HepG2 (cell line): ENCODE data around the gene MSRB3. TPM values are rescaled to one million over a fixed set of nuclear protein-coding genes. Genes with fewer than 3 reads are reported as not detected.
A peak's percentile ranks its signal among the peaks of the same experiment; 100 is the strongest.

ENCODE experiments used
- ATAC-seq: fragments of 200-7000 bp; cut with Tn5 transposase; 3 replicates; pipeline ENCODE4 v1.9.1; 2020; ENCODE audit warnings: mild to moderate bottlenecking, moderate library complexity
- BruUV-seq: library from RNA; stranded (reverse); fragments of 400-500 nt; replicated peaks from 2 replicates; lab custom pipeline; 2021; lab: Mats Ljungman, UMichigan
- CTCF ChIA-PET: fragments of 300-600 bp; formaldehyde crosslinking; extraction: SDS; loops from one replicate; lab custom pipeline; 2021; ENCODE audit warnings: low total read pairs, inconsistent platforms, low intra/inter-chr PET ratio; lab: Yijun Ruan, JAX
- POLR2A ChIA-PET: fragments of 350-600 bp; sonication (Branson Sonifier 250); formaldehyde crosslinking; loops from one replicate; lab custom pipeline; 2020; ENCODE audit warnings: antibody characterized with exemption, inconsistent platforms; lab: Yijun Ruan, JAX
- DNase-seq: peaks from one replicate; pipeline ENCODE4 v3.0.0-alpha.2; 2015; ENCODE audit warnings: low spot score
- FAIRE-seq: peaks from 3 replicates; lab custom pipeline; 2011; peaks lifted over from hg19 to GRCh38; lab: Jason Lieb, UNC
- H2AFZ ChIP-seq: one replicate; pipeline ENCODE4 v1.6.1; 2011; ENCODE audit warnings: low read length, inconsistent platforms
- H3K27ac ChIP-seq: fragments of 300-600 bp; 3 replicates; pipeline ENCODE4 v1.8.0; 2011; ENCODE audit warnings: mixed run types, mild to moderate bottlenecking, mixed read lengths, low read length, inconsistent platforms; ENCODE audit not compliant: insufficient read depth; ENCODE audit errors: extremely low read length
- H3K27me3 ChIP-seq, 2 experiments: fragments of 200-600 bp in 1 of 2; 2 replicates in 1 of 2; 3 replicates in 1 of 2; pipeline versions ENCODE4 v1.6.0 to v1.8.0; 2011; ENCODE audit warnings: low read length in 2 of 2, mild to moderate bottlenecking in 2 of 2, moderate library complexity in 2 of 2, inconsistent platforms in 1 of 2; ENCODE audit not compliant: insufficient read depth in 2 of 2, control insufficient read depth in 1 of 2
- H3K36me3 ChIP-seq, 2 experiments: fragments of 200-600 bp in 1 of 2; replicated peaks in 1 of 2; 2 replicates in 1 of 2; 3 replicates in 1 of 2; pipeline versions ENCODE4 v1.5.1 to v1.8.0; 2011; ENCODE audit warnings: low read length in 2 of 2, inconsistent platforms in 1 of 2; ENCODE audit not compliant: insufficient read depth in 2 of 2, control insufficient read depth in 1 of 2
- H3K4me1 ChIP-seq: 2 replicates; pipeline ENCODE4 v1.5.1; 2012; ENCODE audit warnings: low read length, inconsistent platforms; ENCODE audit not compliant: insufficient read depth
- H3K4me2 ChIP-seq: 2 replicates; pipeline ENCODE4 v1.6.0; 2011; ENCODE audit warnings: low read depth, low read length, inconsistent platforms
- H3K4me3 ChIP-seq, 3 experiments: fragments of 200-600 bp in 1 of 3; sonication (generic), shearing (Covaris generic) in 1 of 3; replicated peaks in 1 of 3; 2 replicates each; pipeline ENCODE4 v1.5.1; 2011 to 2016; ENCODE audit warnings: low read length in 3 of 3, inconsistent platforms in 2 of 3, low read depth in 2 of 3, mild to moderate bottlenecking in 2 of 3, control low read depth in 1 of 3, mixed read lengths in 1 of 3; ENCODE audit not compliant: insufficient read depth in 1 of 3
- H3K79me2 ChIP-seq: one replicate; pipeline ENCODE4 v1.6.1; 2011; ENCODE audit warnings: low read length, inconsistent platforms; ENCODE audit not compliant: insufficient read depth
- H3K9ac ChIP-seq: 2 replicates; pipeline ENCODE4 v1.6.0; 2011; ENCODE audit warnings: mild to moderate bottlenecking, low read depth, low read length, inconsistent platforms; ENCODE audit not compliant: insufficient read depth
- H3K9me3 ChIP-seq: 2 replicates; pipeline ENCODE4 v1.5.1; 2012; ENCODE audit warnings: mild to moderate bottlenecking, low read length
- H4K20me1 ChIP-seq: 2 replicates; pipeline ENCODE4 v1.6.0; 2011; ENCODE audit warnings: inconsistent platforms, mild to moderate bottlenecking, low read length, moderate library complexity; ENCODE audit not compliant: insufficient read depth
- ATF7 ChIP-seq, 2 experiments: fragments of 450-650 bp in 1 of 2; sonication (generic) in 1 of 2; formaldehyde crosslinking in 1 of 2; IDR thresholded peaks; 2 replicates each; pipeline versions ENCODE4 v1.4.0 to v1.6.1; 2016 to 2020; ENCODE audit warnings: antibody characterized with exemption in 1 of 2, mild to moderate bottlenecking in 1 of 2, missing genetic modification reagents in 1 of 2
- CREB1 ChIP-seq, 2 experiments: fragments of 450-650 bp in 1 of 2; IDR thresholded peaks; 2 replicates each; pipeline ENCODE4 v1.6.1; 2016 to 2017; ENCODE audit warnings: control low read depth in 1 of 2, mild to moderate bottlenecking in 1 of 2, missing compliant biosample characterization in 1 of 2, missing genetic modification characterization in 1 of 2
- ZBTB1 ChIP-seq: sonication (generic); formaldehyde crosslinking; IDR thresholded peaks from 2 replicates; pipeline ENCODE4 v1.4.0; 2020; ENCODE audit warnings: missing genetic modification reagents, borderline replicate concordance
- ZNF468 ChIP-seq: sonication (generic); formaldehyde crosslinking; IDR thresholded peaks from 2 replicates; pipeline ENCODE4 v1.8.0; 2022; ENCODE audit warnings: mild to moderate bottlenecking, moderate library complexity, missing genetic modification reagents
- ZNF556 ChIP-seq: sonication (generic); formaldehyde crosslinking; IDR thresholded peaks from 2 replicates; pipeline ENCODE4 v1.4.0; 2020; ENCODE audit warnings: mild to moderate bottlenecking, missing genetic modification reagents, borderline replicate concordance
- WGBS: methylation state at CpG from one replicate; pipeline ENCODE4 v1.1.6; 2017; ENCODE audit warnings: low lambda C conversion rate; 5-methylcytosine and 5-hydroxymethylcytosine counted together
- in situ Hi-C: cut with HindIII; loops from 2 replicates; pipeline ENCODE4 v1.10.0; 2017; ENCODE audit warnings: low pct_unique_long_range_greater_than_20kb; ENCODE audit not compliant: extremely low pct_ligation_motif_present
- intact Hi-C: fragments of 100-400 bp; cut with micrococcal nuclease; formaldehyde crosslinking; loops from one replicate; pipeline ENCODE4 v1.10.0; 2022; ENCODE audit not compliant: unreplicated experiment
- polyA plus RNA-seq, 8 experiments: library from polyadenylated mRNA; depleted of rRNA in 3 of 8; stranded (reverse) in 7 of 8; unstranded in 1 of 8; fragments of >200 nt; fragmentation: Illumina TruSeq in 4 of 8; extraction: Trizol in 4 of 8; gene quantifications; 2 replicates each; pipeline versions ENCODE4 v1.2.1 to v1.2.3, GENCODE V29; 2011 to 2016; ENCODE audit warnings: low read depth in 4 of 8, missing spikeins in 1 of 8, mixed read lengths in 1 of 8; ENCODE audit not compliant: insufficient read depth in 1 of 8
- total RNA-seq, 5 experiments: library from RNA; depleted of rRNA; stranded (reverse); fragments of >200 nt; fragmentation: Illumina TruSeq; extraction: Trizol; gene quantifications; 2 replicates each; pipeline ENCODE4 v1.2.3, GENCODE V29; 2016; ENCODE audit warnings: low read depth in 1 of 5
- TF ChIP-seq, protein P1 (sequence below): IDR thresholded peaks from 2 replicates; pipeline ENCODE4 v1.6.1; 2016; ENCODE audit warnings: mild to moderate bottlenecking

Gene MSRB3
- total and polyA plus RNA-seq, 2 of the 13 experiments (the other 11 are each of a cell fraction or from before 2014, with no cell fraction given): 1.5 to 1.9 TPM

DNA sequence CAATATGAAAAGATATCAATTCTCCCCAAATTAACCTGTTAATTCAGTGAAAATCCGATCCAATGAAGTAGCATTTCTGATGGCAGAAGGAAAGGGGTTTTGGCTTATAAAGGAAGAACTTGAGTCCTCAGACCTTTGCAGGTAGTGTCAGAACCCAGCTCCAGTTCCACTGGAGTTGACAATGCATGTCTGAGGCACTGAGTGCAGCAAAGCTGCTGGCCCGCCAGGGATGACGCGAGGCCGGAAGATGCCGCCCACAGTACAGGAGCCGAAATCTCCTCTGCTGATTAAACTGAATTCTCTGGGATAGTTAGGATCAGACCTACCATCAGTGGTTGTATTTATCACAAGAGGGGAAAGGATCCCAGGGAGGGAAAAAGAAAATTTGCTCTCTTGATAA lies 220.7 kb downstream of the MSRB3 start:
- Histone ChIP-seq H3K9ac (no peak overlapping the region), H2AFZ (no peak overlapping the region), H4K20me1 (no peaks in the 10 kb centered on the region), H3K4me3 (no peak overlapping the region), H3K4me1 (peaks cover 25% of the 10 kb centered on the region), H3K4me2 (no peak overlapping the region), H3K27ac (no peak overlapping the region), H3K27me3 (no peaks in the 10 kb centered on the region), H3K36me3 (no peaks in the 10 kb centered on the region), H3K79me2 (no peaks in the 10 kb centered on the region), H3K9me3 (no peaks in the 10 kb centered on the region)
- no TSS peak for BruUV-seq
- ChIA-PET POLR2A (no interaction called here), CTCF (no interaction called here)
- FAIRE-seq (no peak), DNase-seq (no peak), ATAC-seq (no peak)
- intact Hi-C loops: no loop called here
- in situ Hi-C loops: no loop called here
- TF ChIP-seq, protein P1, sequence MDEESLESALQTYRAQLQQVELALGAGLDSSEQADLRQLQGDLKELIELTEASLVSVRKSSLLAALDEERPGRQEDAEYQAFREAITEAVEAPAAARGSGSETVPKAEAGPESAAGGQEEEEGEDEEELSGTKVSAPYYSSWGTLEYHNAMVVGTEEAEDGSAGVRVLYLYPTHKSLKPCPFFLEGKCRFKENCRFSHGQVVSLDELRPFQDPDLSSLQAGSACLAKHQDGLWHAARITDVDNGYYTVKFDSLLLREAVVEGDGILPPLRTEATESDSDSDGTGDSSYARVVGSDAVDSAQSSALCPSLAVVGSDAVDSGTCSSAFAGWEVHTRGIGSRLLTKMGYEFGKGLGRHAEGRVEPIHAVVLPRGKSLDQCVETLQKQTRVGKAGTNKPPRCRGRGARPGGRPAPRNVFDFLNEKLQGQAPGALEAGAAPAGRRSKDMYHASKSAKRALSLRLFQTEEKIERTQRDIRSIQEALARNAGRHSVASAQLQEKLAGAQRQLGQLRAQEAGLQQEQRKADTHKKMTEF (CRISPR knock-in tag): no peak
- TF ChIP-seq ZBTB1 (CRISPR knock-in tag) (no peak), ZNF556 (CRISPR knock-in tag) (no peak)
- 84% methylated on average over 7 of the region's 7 CpGs for WGBS

DNA sequence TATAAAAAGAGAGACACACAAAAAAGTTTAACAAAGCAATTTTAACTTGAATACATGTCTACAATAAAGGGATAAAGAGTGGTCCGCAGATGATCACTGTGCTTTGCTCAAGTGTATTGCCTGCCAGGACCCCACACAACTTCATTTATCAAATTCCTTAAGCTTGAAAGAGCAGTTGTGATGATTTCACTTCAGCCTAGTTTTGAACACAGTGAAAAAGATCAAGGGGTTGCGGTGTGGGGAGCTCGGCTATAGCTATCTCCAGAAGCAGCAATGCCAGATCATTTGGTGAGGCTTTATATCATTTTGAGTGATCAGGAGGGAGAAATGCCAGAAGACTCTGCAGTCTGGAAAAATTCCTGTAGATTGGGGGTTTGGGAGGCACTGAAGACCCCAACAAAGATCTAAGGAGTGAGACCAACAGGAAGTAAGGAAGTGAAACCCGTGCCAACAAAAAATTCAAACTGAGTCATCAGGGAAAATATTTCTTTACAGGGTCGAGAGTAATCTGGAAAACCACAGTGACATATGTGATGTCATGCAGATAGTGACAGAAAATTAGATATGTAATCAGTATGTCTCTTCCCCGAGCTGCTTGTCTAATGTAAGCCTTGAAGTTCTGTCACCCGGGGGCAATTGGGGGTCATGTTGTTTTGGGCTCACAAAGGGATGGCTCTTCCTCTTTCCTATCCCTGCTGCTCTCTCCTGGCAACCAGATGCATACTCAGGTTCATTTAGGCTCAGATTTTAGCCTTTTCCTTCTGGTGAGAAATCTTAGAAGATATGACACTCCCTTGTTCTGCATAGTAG lies 221.8 kb downstream of the MSRB3 start:
- in situ Hi-C loops: no loop called here
- TF ChIP-seq ATF7 (IDR thresholded peaks at IDR 0.05) (peak; percentile 10; the same call in 1 of the 2 replicates), ATF7 (CRISPR knock-in tag; IDR thresholded peaks at IDR 0.05) (no peak), CREB1 (IDR thresholded peaks at IDR 0.05) (0 out of 2 replicates have a peak, but pooled peaks have one; percentile 32), CREB1 (CRISPR knock-in tag; IDR thresholded peaks at IDR 0.05) (no peak), ZNF468 (CRISPR knock-in tag) (no peak)
- no peaks in the 10 kb centered on the region for H3K9me3 ChIP-seq
- H3K9ac ChIP-seq: no peak overlapping the region
- POLR2A ChIA-PET: no interaction called here
- no peak overlapping the region for H2AFZ ChIP-seq
- H3K27me3 ChIP-seq: no peaks in the 10 kb centered on the region
- H3K27ac ChIP-seq: no peak overlapping the region
- FAIRE-seq: no peak
- H3K79me2 ChIP-seq: no peaks in the 10 kb centered on the region
- H3K36me3 ChIP-seq: no peaks in the 10 kb centered on the region
- no TSS peak for BruUV-seq
- 48% methylated on average over 6 of the region's 7 CpGs for WGBS
- H3K4me2 ChIP-seq: no peak overlapping the region
- peaks cover 13% of the 10 kb centered on the region for H3K4me1 ChIP-seq
- H3K4me3 ChIP-seq: no peak overlapping the region
- no peak for DNase-seq
- no peak for ATAC-seq
- intact Hi-C loops: no loop called here
- CTCF ChIA-PET: no interaction called here
- H4K20me1 ChIP-seq: no peaks in the 10 kb centered on the region
